GM12878 (cell line): ENCODE results near the gene CKLF. TPM values are rescaled to one million over a fixed set of nuclear protein-coding genes. Genes with fewer than 3 reads are reported as not detected.

Experiments
- BACH1 ChIP-seq: fragments of 450-650 bp; IDR thresholded peaks from 2 replicates; pipeline ENCODE4 v1.6.1; 2017; ENCODE audit warnings: mild to moderate bottlenecking, borderline replicate concordance
- CEBPB ChIP-seq, 2 experiments: fragments of 150-350 bp in 1 of 2; IDR thresholded peaks; 2 replicates each; pipeline ENCODE4 v1.6.1; 2012 to 2014; ENCODE audit warnings: low read depth in 2 of 2, low read length in 2 of 2, borderline replicate concordance in 1 of 2, inconsistent platforms in 1 of 2
- EZH2 ChIP-seq: IDR thresholded peaks from 2 replicates; pipeline ENCODE4 v1.6.1; 2012; ENCODE audit warnings: low read depth, mild to moderate bottlenecking, control low read depth, inconsistent platforms, low read length, borderline replicate concordance; ENCODE audit not compliant: control insufficient read depth
- PAX8 ChIP-seq: fragments of 450-650 bp; IDR thresholded peaks from 2 replicates; pipeline ENCODE4 v1.6.1; 2017; ENCODE audit warnings: mild to moderate bottlenecking, moderate library complexity
- SIN3A ChIP-seq: IDR thresholded peaks from 2 replicates; pipeline ENCODE4 v1.6.1; 2012; ENCODE audit warnings: low read depth, low read length, improper control_type of control experiment
- TARDBP ChIP-seq: IDR thresholded peaks from 2 replicates; pipeline ENCODE4 v1.6.1; 2016; ENCODE audit warnings: borderline replicate concordance
- ZBTB4 ChIP-seq: fragments of 450-650 bp; formaldehyde crosslinking; IDR thresholded peaks from 2 replicates; pipeline ENCODE4 v1.4.0; 2022; ENCODE audit warnings: mild to moderate bottlenecking, moderate library complexity
- polyA plus RNA-seq, 11 experiments: library from polyadenylated mRNA; depleted of rRNA in 4 of 11; unstranded in 6 of 11; stranded (reverse) in 5 of 11; fragments of >200 nt; fragmentation: Nextera tagmentation in 4 of 11; fragmentation: Illumina TruSeq in 1 of 11; extraction: Ambion mirVana in 4 of 11; extraction: Trizol in 1 of 11; gene quantifications; 1 replicate in 1 of 11; 2 replicates in 10 of 11; pipeline versions ENCODE4 v1.2.1 to v1.2.3, GENCODE V29; 2011 to 2016; ENCODE audit warnings: inconsistent platforms in 2 of 11, missing spikeins in 2 of 11, low read depth in 1 of 11
- total RNA-seq, 4 experiments: library from RNA; depleted of rRNA in 3 of 4; stranded (reverse); fragments of >200 nt in 3 of 4; fragmentation: Illumina TruSeq in 1 of 4; extraction: Trizol in 1 of 4; gene quantifications; 2 replicates each; pipeline versions ENCODE4 v1.2.1 to v1.2.3, GENCODE V29; 2013 to 2021
- TF ChIP-seq, protein P1 (sequence below): fragments of 450-650 bp; IDR thresholded peaks from 2 replicates; pipeline ENCODE4 v1.6.1; 2017; ENCODE audit warnings: antibody characterized with exemption, mild to moderate bottlenecking, moderate library complexity

The CKLF gene
- total and polyA plus RNA-seq, 10 of the 15 experiments (the other 5 are each of a cell fraction or from before 2014, with no cell fraction given) = 40.8 to 193 (median 109) TPM

GRCh38 chr16:66507731-66508239, 44.6 kb upstream of the CKLF start (continued):
- no peak for TF ChIP-seq SIN3A
- TF ChIP-seq BACH1 = no peak
- TF ChIP-seq EZH2 = no peak
- no peak for TF ChIP-seq CEBPB (IDR thresholded peaks at IDR 0.05; ENCODE audit: borderline replicate concordance in 1 of 2, low read depth in 2 of 2, low read length in 2 of 2)
- TF ChIP-seq PAX8 = no peak
- TF ChIP-seq TARDBP = no peak
- TF ChIP-seq ZBTB4 = no peak
- TF ChIP-seq, protein P1, sequence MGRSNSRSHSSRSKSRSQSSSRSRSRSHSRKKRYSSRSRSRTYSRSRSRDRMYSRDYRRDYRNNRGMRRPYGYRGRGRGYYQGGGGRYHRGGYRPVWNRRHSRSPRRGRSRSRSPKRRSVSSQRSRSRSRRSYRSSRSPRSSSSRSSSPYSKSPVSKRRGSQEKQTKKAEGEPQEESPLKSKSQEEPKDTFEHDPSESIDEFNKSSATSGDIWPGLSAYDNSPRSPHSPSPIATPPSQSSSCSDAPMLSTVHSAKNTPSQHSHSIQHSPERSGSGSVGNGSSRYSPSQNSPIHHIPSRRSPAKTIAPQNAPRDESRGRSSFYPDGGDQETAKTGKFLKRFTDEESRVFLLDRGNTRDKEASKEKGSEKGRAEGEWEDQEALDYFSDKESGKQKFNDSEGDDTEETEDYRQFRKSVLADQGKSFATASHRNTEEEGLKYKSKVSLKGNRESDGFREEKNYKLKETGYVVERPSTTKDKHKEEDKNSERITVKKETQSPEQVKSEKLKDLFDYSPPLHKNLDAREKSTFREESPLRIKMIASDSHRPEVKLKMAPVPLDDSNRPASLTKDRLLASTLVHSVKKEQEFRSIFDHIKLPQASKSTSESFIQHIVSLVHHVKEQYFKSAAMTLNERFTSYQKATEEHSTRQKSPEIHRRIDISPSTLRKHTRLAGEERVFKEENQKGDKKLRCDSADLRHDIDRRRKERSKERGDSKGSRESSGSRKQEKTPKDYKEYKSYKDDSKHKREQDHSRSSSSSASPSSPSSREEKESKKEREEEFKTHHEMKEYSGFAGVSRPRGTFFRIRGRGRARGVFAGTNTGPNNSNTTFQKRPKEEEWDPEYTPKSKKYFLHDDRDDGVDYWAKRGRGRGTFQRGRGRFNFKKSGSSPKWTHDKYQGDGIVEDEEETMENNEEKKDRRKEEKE = no peak
